Measurements from ENCODE around the gene ASCC3. TPM values are rescaled to one million over a fixed set of nuclear protein-coding genes. Genes with fewer than 3 reads are reported as not detected.

ASCC3 gene
- total and polyA plus RNA-seq, 12 donors = 3.1 to 46.2 (median 32.4) TPM

DNA sequence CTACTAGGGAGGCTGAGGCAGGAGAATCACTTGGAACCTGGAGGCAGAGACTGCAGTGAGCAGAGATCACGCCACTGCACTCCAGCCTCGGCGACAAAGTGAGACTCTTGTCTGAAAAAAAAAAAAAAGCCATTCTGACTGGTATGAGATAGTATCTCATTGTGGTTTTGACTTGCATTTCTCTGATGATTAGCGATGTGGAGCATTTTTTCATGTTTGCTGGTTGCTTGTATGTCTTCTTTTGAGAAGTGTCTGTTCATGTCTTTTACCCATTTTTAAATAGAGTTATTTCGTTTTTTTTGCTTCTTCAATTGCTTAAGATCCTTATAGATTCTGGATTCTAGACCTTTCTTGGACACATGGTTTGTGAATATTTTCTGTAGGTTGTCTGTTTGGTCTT is 312.9 kb downstream of the ASCC3 start:
- H3K27ac ChIP-seq = no peak overlapping the region
- H3K36me3 ChIP-seq (replicated peaks in 1 of 2) = no peaks in the 10 kb centered on the region
- H3K4me3 ChIP-seq = no peak overlapping the region
- 95 to 100% (median 99%) methylated on average over 5 of the region's 5 CpGs for WGBS, 4 donors
- TF ChIP-seq POLR2A (IDR thresholded peaks at IDR 0.05) = no peak
- TF ChIP-seq, protein P1, sequence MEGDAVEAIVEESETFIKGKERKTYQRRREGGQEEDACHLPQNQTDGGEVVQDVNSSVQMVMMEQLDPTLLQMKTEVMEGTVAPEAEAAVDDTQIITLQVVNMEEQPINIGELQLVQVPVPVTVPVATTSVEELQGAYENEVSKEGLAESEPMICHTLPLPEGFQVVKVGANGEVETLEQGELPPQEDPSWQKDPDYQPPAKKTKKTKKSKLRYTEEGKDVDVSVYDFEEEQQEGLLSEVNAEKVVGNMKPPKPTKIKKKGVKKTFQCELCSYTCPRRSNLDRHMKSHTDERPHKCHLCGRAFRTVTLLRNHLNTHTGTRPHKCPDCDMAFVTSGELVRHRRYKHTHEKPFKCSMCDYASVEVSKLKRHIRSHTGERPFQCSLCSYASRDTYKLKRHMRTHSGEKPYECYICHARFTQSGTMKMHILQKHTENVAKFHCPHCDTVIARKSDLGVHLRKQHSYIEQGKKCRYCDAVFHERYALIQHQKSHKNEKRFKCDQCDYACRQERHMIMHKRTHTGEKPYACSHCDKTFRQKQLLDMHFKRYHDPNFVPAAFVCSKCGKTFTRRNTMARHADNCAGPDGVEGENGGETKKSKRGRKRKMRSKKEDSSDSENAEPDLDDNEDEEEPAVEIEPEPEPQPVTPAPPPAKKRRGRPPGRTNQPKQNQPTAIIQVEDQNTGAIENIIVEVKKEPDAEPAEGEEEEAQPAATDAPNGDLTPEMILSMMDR (IDR thresholded peaks at IDR 0.05) = no peak
- no peak for DNase-seq
- intact Hi-C loops (cut with DNase I) = no loop called here
- no peaks in the 10 kb centered on the region for H3K4me1 ChIP-seq (replicated peaks in 1 of 2)
- H3K27me3 ChIP-seq = no peaks in the 10 kb centered on the region
- no peaks in the 10 kb centered on the region for H3K9me3 ChIP-seq (replicated peaks in 1 of 3)

DNA sequence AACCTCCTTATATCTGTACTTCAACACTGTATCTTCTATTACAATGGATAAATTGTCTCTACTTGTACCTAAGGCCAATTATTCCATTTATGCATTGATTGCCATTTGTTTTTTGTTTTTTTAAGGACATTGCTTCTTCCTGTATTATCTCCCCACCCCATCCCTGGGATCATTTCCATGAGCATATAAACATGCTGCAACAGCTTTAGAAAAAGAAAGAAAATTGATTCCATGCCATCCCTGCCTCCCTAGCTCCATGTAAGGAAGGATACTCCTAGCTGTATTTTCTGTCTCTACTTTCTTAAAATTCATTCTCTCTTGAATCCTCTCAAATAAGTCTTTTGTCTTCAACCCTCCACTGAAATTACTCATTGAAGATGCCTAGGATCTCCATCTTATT is 314.6 kb downstream of the ASCC3 start:
- H3K4me1 ChIP-seq (replicated peaks in 1 of 2) = no peaks in the 10 kb centered on the region
- intact Hi-C loops (cut with DNase I) = no loop called here
- no peak for DNase-seq
- H3K4me3 ChIP-seq = no peak overlapping the region
- H3K9me3 ChIP-seq (replicated peaks in 1 of 3) = no peaks in the 10 kb centered on the region
- H3K27me3 ChIP-seq = no peaks in the 10 kb centered on the region
- H3K27ac ChIP-seq = no peak overlapping the region
- no peak for TF ChIP-seq POLR2A (IDR thresholded peaks at IDR 0.05)
- TF ChIP-seq, protein P1 (IDR thresholded peaks at IDR 0.05) = no peak
- no peaks in the 10 kb centered on the region for H3K36me3 ChIP-seq (replicated peaks in 1 of 2)

DNA sequence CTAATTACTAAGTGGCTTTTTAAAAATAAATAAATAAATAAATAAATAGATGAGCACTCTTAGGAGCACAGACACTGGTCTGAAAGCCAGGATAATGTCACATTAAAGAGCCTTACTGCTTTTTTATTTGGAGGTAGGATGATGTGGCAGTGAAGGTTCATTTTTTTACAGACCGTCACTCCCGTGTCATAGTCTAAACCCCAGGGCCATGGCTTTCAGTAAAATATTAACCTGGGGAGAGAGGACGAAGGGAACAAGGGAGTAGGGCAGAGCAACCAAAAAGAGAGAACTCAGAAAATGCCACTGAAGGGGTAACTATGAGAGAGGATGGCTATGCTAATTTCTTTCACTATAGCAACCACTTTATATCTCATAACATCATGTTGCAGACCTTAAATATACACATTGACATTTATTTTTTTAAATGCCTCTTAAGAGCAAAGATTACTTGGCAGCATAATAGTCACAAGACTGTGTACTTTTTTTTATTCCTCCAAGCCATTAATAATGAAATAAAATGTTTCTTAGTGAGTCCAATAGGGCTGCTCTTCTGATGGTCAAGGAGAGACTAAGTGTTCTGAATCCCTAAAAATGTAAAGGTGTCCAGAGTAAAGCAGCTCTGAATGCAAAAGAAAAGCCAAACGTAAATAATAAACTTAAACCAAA is 315.6 kb downstream of the ASCC3 start:
- TF ChIP-seq, protein P1 (IDR thresholded peaks at IDR 0.05) = no peak
- TF ChIP-seq POLR2A (IDR thresholded peaks at IDR 0.05) = no peak

DNA sequence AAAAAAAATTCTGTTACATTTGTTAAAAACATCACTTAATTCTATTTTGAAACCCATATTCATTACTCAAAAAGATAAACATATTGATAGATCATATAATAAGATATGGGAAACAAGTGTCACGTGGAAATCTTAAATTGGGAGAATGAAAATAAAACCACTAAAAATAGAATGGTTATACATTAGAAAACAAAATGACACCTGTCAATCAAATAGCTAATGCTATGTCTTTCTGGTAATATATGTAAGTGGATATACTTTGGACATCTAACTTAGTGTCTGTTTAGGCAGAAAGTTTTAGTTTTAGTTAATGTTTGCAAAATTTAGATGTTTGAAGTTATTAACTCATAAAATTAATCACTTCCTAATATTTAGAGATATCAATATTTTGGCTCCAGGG is 321.3 kb downstream of the ASCC3 start:
- DNase-seq = no peak
- Histone ChIP-seq H3K4me3 (no peak overlapping the region), H3K9me3 (replicated peaks in 1 of 3) (no peaks in the 10 kb centered on the region), H3K36me3 (replicated peaks in 1 of 2) (no peaks in the 10 kb centered on the region), H3K4me1 (replicated peaks in 1 of 2) (no peaks in the 10 kb centered on the region), H3K27ac (no peak overlapping the region), H3K27me3 (no peaks in the 10 kb centered on the region)
- no peak for TF ChIP-seq POLR2A (IDR thresholded peaks at IDR 0.05)
- TF ChIP-seq, protein P1 (IDR thresholded peaks at IDR 0.05) = no peak
- 89 to 96% (median 93%) methylated on average over 1 of the region's 1 CpG for WGBS, 4 donors
- intact Hi-C loops (cut with DNase I) = no loop called here

More for the DNA sequence above, 315.6 kb downstream of the ASCC3 start:
- Histone ChIP-seq H3K4me1 (replicated peaks in 1 of 2) (no peaks in the 10 kb centered on the region), H3K9me3 (replicated peaks in 1 of 3) (no peaks in the 10 kb centered on the region), H3K4me3 (no peak overlapping the region), H3K27ac (no peak overlapping the region), H3K27me3 (no peaks in the 10 kb centered on the region), H3K36me3 (replicated peaks in 1 of 2) (no peaks in the 10 kb centered on the region)
- DNase-seq = no peak
- WGBS, 4 donors = 89 to 94% (median 93%) methylated on average over 4 of the region's 4 CpGs
- intact Hi-C loops (cut with DNase I) = no loop called here

Data from adrenal gland (tissue), 12 donors.